GM21367 (cell line): ENCODE data around the gene GSAP.
A peak's percentile ranks its signal among the peaks of the same experiment; 100 is the strongest.
"Not testable (repeated sequence)": the region's sequence is repeated elsewhere in the genome, so short reads cannot be mapped to it uniquely, and the experiment has no call there.

Experiments used
- ATAC-seq: cut with Tn5 transposase; IDR thresholded peaks from one replicate; pipeline ENCODE4 v1.9.1; 2021; ENCODE audit not compliant: unreplicated experiment

Gene GSAP

GRCh38 chr7:77367976-77368375 is 48.2 kb downstream of the GSAP start:
- no peak for ATAC-seq

GRCh38 chr7:77362905-77363304 is 53.2 kb downstream of the GSAP start:
- ATAC-seq, result no peak

- ATAC-seq, result no peak
Measured at GRCh38 chr7:77360969-77361368, 55.2 kb downstream of the GSAP start.

- no peak for ATAC-seq
Measured at GRCh38 chr7:77360104-77360503, 56.0 kb downstream of the GSAP start.

GRCh38 chr7:77359599-77359998 is 56.5 kb downstream of the GSAP start:
- no peak for ATAC-seq

GRCh38 chr7:77354914-77355313 is 61.2 kb downstream of the GSAP start:
- ATAC-seq, result no peak

GRCh38 chr7:77354484-77354883 is 61.7 kb downstream of the GSAP start:
- ATAC-seq, result no peak

GRCh38 chr7:77353911-77354310 is 62.2 kb downstream of the GSAP start:
- no peak for ATAC-seq

GRCh38 chr7:77353407-77353721 is 62.8 kb downstream of the GSAP start:
- no peak for ATAC-seq

GRCh38 chr7:77352665-77353406 is 63.3 kb downstream of the GSAP start:
- no peak for ATAC-seq

- peak; percentile 92 for ATAC-seq
Measured at GRCh38 chr7:77351539-77352004, 64.6 kb downstream of the GSAP start.

GRCh38 chr7:77349141-77349540 is 67.0 kb downstream of the GSAP start:
- no peak for ATAC-seq

GRCh38 chr7:77348371-77348813 is 67.8 kb downstream of the GSAP start:
- ATAC-seq, result no peak

GRCh38 chr7:77346441-77346840 is 69.7 kb downstream of the GSAP start:
- no peak for ATAC-seq

- ATAC-seq, result not testable (repeated sequence)
Measured at GRCh38 chr7:77345426-77345825, 70.7 kb downstream of the GSAP start.

- ATAC-seq, result no peak
Measured at GRCh38 chr7:77339726-77340125, 76.4 kb downstream of the GSAP start.

GRCh38 chr7:77338883-77339629 is 77.1 kb downstream of the GSAP start:
- ATAC-seq, result no peak

- ATAC-seq, result no peak
Measured at GRCh38 chr7:77338260-77338659, 77.9 kb downstream of the GSAP start.

GRCh38 chr7:77337456-77337990 is 78.6 kb downstream of the GSAP start:
- ATAC-seq, result no peak

GRCh38 chr7:77335581-77335980 is 80.6 kb downstream of the GSAP start:
- no peak for ATAC-seq

- ATAC-seq, result not testable (repeated sequence)
Measured at GRCh38 chr7:77334039-77334438, 82.1 kb downstream of the GSAP start.
